ENCODE data around the gene DNAJC5.
A peak's percentile ranks its signal among the peaks of the same experiment; 100 is the strongest.
"Not testable (repeated sequence)": the region's sequence is repeated elsewhere in the genome, so short reads cannot be mapped to it uniquely, and the experiment has no call there.

Gene DNAJC5

DNA sequence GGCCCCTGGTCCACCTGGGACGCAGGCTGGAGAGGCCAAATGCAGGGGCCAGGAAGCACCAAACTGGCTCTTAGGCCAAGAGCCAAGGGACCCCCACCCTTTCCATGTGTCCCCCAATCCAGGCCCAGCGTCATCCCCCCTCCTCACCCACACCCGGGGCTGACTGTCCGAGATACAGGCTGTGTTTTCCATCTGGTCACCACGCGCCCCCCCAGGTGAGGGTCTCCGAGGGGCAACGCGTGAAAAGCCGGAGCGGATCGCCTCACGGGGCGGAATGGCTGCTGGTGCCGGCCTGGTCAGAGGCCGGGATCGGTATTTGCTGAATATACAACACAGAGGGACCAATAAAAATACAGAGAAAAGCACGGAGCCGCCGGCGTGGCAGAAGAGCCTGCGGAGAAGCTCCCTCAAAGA, 38.8 kb upstream of the DNAJC5 start:
- TF ChIP-seq GATA1 (IDR thresholded peaks at IDR 0.05; ENCODE audit: low read depth, low read length) (no peak), POLR2A (IDR thresholded peaks at IDR 0.05; ENCODE audit: low read length) (no peak)
- DNase-seq = no peak

DNA sequence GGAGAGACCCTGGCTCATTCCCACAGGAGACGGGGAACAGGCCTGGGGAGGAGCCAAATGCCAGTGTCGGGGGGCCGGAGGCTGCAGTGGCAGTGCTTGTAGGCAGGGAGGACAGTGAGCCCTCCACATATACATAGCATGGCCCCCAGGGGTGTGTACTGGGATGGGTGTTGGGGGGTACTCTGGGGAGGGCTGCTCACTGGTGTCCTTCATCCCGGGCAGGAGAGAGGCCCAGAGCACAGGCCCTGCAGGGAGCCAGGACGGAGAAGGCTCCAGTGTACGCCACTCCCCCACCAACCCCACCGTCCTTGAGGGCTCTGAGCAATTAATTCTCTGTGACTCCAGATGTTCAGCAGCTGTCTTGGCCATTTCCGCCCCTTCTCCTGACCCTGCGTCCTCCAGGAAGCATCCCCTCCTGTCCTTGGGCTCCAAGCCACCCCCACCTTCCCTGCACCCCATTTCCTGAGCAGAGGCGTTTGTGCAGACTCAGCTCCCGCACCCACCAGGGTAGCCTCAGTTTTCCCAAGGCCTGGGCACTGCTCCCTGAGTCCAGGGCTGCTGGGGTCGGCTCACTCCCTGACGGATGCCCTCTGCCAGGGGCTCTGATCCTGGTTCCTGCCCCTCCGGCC, 37.0 kb upstream of the DNAJC5 start:
- no peak for DNase-seq
- TF ChIP-seq POLR2A (IDR thresholded peaks at IDR 0.05; ENCODE audit: low read length) (no peak), GATA1 (IDR thresholded peaks at IDR 0.05; ENCODE audit: low read depth, low read length) (no peak)

DNA sequence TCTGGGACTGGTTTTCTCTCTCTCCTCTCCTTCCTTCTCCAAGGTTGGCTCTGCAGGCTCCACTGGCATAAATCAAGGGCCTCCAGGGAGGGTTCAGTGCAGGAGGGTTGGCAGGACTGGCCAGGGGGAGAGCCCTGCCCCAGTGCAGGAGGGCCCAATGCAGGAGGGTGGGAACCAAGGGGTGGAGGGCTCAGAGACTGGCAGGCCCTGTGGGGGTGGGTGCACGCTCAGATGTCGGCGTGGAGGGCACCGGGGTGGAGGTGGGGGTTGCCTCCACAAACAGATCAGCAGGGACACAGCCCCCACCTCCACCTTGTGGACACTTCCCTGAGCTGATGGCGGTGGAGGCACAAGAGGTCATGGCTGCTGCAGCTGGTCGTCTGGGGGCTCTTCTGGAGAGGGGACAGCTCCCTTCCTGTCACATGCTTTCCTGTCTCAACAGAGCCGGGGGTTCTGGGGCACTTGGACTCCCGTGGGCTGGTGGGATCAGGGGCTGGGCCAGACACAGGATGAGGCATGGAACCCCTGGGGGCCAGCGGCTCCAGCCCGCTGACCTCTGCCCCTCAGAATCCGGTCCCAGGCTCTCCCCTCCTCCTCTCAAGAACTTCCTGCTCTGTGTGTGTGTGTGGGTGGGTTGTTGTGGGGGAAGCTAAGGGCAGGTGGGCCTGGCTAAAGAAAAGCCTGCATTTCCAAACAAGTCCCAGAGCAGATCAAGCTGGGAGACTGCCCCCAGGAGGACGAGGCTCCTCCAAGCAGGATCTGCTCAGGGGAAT, 36.3 kb upstream of the DNAJC5 start:
- DNase-seq = no peak
- TF ChIP-seq GATA1 (IDR thresholded peaks at IDR 0.05; ENCODE audit: low read depth, low read length) (no peak), POLR2A (IDR thresholded peaks at IDR 0.05; ENCODE audit: low read length) (no peak)

DNA sequence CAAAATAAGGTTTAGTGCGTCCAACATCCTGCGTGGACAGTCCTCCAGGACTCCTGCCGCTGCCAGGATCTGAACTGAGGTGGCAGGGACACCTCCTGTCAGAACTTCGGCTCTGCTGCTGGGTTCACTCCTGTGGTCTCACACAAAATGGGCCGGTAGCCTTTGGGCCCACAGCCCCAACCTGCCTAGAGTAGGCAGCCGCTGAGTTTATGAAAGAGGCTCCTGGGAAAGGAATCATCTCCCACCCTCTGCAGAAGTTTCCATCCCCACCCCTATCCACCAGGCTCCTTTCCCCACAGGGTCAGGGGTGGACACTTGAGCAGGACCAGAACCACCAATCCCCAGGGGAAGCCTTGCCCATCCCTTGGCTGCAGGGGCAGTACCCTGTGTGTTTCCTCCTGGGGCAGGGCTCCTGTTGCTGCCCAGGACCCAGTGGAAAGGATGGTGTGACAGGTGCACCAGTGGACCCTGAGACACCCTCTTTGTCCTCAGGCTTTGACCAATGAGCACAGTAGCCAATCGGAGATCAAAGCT, 35.7 kb upstream of the DNAJC5 start:
- DNase-seq = no peak
- TF ChIP-seq GATA1 (IDR thresholded peaks at IDR 0.05; ENCODE audit: low read depth, low read length) (no peak), POLR2A (IDR thresholded peaks at IDR 0.05; ENCODE audit: low read length) (no peak)

DNA sequence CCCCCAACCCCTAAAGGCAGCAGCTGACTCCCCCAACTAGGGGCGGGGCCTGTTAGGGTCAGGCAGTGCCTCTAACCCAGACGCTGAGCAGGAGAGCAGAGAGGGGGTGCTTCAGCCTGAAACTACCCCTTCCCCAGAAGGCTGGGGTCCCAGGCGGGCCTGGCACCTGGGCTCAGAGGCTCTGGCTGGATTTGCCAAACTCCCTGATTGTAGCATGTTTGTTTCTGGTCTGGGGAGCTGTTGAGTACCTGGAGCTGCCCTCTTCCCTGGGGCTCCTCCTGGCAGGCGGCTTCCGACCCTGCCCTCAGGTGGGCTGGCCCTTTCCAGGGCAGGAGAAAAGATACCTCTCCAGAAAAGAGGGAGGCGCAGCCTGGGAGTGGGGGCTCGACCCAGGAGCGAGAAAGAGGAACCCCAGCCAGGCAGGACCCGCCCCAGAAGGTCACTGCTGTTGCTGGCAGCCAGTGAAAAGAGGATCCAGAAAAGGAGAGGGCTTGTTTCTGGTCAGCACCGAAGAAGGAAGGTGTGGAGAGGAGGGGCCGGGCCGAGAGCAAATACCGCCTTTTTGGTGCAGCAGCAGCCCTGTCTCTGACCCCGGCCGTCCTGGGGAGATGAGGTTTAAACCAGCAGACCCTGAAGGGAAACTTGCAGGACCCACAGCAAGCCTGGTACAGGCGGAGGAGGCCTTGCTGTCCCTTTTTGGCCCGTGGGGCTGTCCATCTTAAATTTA, 34.4 kb upstream of the DNAJC5 start:
- TF ChIP-seq GATA1 (IDR thresholded peaks at IDR 0.05; ENCODE audit: low read depth, low read length) (no peak), POLR2A (IDR thresholded peaks at IDR 0.05; ENCODE audit: low read length) (no peak)
- no peak for DNase-seq

DNA sequence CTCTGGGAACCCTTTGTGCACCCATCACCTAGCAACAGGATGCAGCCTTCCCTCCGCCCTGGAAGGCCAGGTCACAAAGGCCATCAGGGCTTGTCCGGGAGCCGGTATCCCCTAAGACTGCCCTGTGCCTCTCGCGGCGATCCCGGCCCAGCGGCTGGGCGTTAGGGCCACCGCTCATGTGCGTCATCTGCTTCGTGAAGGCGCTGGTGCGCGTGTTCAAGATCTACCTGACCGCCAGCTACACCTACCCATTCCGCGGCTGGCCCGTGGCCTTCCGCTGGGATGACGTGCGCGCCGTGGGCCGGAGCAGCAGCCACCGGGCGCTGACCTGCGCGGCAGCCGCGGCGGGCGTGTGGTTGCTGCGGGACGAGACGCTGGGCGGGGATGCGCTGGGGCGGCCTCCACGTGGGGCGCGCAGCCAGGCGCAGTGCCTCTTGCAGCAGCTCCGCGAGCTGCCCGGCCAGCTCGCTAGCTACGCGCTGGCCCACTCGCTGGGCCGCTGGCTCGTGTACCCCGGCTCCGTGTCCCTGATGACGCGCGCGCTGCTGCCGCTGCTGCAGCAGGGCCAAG, 33.5 kb upstream of the DNAJC5 start, which contains the start of gene ABHD16B:
TSS of gene ABHD16B (plus strand) at position 134 of the 570 bp plus-strand sequence. CDS start at position 177, 43 bp downstream.
- no peak for TF ChIP-seq POLR2A (IDR thresholded peaks at IDR 0.05; ENCODE audit: low read length)
- TF ChIP-seq GATA1 (IDR thresholded peaks at IDR 0.05; ENCODE audit: low read depth, low read length) = no peak

DNA sequence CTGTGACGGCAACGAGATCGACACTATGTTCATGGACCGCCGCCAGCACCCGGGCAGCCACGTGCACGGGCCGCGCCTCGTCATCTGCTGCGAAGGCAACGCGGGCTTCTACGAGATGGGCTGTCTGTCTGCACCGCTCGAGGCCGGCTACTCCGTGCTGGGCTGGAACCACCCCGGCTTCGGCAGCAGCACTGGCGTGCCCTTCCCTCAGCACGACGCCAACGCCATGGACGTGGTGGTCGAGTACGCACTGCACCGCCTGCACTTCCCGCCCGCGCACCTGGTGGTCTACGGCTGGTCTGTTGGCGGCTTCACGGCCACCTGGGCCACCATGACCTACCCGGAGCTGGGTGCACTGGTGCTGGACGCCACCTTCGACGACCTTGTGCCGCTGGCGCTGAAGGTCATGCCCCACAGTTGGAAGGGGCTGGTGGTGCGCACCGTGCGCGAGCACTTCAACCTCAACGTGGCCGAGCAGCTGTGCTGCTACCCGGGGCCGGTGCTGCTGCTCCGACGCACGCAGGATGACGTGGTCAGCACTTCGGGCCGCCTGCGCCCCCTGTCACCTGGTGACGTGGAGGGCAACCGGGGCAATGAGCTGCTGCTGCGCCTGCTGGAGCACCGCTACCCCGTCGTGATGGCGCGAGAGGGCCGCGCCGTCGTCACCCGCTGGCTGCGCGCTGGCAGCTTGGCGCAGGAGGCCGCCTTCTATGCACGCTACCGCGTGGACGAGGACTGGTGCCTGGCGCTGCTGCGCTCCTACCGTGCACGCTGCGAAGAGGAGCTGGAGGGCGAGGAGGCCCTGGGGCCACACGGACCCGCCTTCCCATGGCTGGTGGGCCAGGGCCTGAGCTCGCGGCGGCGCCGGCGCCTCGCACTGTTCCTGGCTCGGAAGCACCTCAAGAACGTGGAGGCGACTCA, 32.7 kb upstream of the DNAJC5 start:
- no peak for DNase-seq
- TF ChIP-seq POLR2A (IDR thresholded peaks at IDR 0.05; ENCODE audit: low read length) = no peak
- TF ChIP-seq GATA1 (IDR thresholded peaks at IDR 0.05; ENCODE audit: low read depth, low read length) = no peak

More for the DNA sequence above, 33.5 kb upstream of the DNAJC5 start, which contains the start of gene ABHD16B:
- DNase-seq = no peak

DNA sequence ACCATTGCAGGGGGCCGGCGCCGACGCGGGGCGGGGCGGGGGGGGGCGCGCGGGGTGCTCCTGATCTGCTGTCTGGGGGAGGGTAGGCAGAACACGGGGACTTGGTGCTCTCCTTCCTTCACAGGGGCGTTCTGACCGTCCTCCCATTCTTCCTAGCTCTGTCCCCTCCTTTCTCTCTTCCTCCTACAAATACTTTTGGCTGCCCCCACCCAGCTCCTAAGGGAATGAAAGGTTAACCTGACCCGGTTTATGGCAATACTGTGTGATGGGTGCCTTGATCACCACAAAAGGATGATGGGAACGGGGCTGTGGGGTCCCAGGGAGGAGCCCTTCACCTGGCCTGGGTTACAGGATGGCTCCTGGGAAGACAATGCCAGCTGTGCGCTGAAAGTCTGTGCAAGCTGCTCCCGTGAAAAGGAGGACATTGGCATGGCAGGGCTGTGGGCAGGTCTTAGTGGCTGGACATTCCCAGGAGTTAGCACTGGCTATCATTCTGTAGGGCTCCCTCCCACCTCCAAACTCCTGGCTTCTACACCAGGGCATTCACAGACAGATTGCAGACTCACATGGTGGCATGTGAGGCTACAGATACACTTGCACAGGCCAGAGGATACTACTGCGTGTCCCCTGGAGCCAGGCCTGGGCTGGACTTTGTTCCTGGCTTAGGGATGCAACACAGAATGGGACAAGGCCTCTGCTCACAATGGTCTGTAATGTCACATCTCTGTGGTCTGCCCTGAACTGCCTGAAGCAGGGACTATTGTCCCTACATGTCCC, 31.7 kb upstream of the DNAJC5 start:
- DNase-seq = no peak
- TF ChIP-seq POLR2A (IDR thresholded peaks at IDR 0.05; ENCODE audit: low read length) (no peak), GATA1 (IDR thresholded peaks at IDR 0.05; ENCODE audit: low read depth, low read length) (no peak)

DNA sequence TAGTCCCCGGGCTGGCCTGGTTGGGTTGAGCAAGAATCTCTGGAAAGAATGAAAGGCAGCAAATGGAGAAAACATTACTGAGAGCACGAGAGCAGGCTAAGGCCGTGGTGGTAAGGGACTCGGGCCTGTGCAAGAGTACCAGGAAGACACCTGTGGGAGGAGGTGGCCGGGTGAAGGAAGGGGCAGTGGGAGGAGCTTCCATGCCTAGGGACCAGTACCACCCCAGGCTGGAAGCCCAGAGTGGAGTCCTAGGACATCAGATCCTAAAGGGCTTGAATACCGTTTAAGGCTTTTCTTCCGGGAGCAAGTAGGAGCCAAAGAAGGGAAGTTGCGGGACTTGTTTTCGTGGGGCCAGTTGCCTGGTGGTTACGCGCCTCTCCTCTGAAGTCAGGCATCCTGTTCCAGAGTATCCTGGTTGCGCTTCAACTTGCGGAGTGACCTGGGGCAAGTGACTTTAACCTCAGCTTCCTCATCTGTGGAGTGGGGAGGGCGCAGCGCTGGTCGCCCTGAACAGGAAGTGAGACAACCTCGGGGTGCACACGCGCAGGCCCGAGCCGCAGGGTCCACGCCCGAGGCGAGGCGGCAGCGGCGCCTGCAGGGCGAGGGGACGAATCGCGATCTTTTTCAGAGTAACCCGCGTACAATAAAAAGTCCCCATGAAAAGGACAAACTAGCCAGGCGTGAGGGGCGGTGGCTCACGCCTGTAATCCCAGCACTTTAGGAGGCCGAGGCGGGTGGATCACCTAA, 31.0 kb upstream of the DNAJC5 start:
- peak; percentile 87 for DNase-seq
- TF ChIP-seq GATA1 (IDR thresholded peaks at IDR 0.05; ENCODE audit: low read depth, low read length) = no peak
- no peak for TF ChIP-seq POLR2A (IDR thresholded peaks at IDR 0.05; ENCODE audit: low read length)

DNA sequence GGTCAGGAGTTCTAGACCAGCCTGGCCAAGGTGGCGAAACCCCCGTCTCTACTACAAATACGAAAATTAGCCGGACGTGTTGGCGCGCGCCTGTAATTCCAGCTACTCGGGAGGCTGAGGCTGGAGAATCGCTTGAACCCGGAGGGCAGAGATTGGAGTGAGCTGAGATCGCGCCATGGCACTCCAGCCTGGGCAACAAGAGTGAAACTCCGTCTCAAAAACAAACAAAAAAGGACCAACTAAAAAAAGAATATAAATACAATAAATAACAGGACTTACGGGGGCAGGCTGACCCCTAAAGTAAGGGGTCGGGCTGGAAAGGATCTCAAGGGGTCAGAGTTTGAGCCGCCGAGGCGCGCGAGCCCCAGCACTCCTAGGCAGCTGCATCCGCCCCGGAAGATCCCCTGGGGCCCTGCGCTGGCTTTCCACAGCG, 30.4 kb upstream of the DNAJC5 start:
- TF ChIP-seq GATA1 (IDR thresholded peaks at IDR 0.05; ENCODE audit: low read depth, low read length) (no peak), POLR2A (IDR thresholded peaks at IDR 0.05; ENCODE audit: low read length) (no peak)
- DNase-seq = no peak

DNA sequence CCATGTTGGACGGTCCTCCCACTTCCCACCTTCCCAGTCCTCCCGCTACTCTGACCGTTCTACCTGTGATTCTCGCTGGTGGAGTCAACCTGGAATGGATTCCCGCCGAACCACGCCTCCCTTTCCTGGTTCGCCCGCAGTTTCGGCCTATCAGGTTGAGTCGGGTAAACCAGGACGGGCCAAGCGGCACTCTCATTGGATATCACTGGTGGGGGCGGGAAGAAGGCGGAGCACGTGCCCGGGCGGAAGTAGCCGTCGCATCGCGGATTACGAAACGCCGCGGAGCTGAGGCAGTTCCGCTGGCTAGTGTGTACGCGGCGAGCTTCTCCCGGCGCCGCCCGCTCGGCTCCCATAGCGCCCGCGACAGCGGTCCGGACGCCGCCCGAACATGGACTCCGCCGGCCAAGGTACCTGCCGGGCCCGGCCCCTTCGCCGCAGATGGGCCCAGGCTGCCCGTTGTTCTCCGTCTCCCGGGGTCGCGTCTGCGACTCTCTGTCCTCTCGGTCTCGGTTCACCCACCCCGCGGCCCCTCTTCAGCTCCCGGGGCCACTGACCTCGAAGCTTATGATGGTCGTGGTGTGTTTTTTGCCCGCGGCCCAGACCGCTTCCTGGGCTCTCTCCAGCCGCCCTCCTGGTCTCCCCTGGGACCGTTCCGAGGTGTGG, 29.8 kb upstream of the DNAJC5 start, which contains the start of gene TPD52L2:
TSS of gene TPD52L2 (plus strand) at position 293 of the 663 bp plus-strand sequence. CDS start at position 389, 96 bp downstream.
- DNase-seq = peak; percentile 98 to 99
- no peak for TF ChIP-seq GATA1 (IDR thresholded peaks at IDR 0.05; ENCODE audit: low read depth, low read length)
- TF ChIP-seq POLR2A (IDR thresholded peaks at IDR 0.05; ENCODE audit: low read length) = peak; percentile 93

DNA sequence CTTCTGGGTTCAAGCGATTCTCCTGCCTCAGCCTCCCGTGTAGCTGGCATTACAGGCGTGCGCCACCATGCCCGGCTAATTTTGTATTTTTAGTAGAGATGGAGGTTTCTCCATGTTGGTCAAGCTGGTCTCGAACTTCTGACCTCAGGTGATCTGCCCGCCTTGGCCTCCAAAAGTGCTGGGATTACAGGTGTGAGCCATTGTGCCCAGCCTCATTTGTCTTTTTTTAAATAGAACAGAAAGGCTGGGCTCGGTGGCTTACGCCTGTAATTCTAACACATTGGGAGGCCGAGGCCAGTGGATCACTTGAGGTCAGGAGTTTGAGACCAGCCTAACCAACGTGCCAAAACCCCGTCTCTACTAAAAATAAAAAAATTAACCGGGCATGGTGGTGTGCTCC, 27.9 kb upstream of the DNAJC5 start:
- DNase-seq = not testable (repeated sequence)
